IMR-90 (cell line): ENCODE results near the gene FGF2. TPM values are rescaled to one million over a fixed set of nuclear protein-coding genes. Genes with fewer than 3 reads are reported as not detected.

ENCODE experiments used
- ATAC-seq: fragments of 200-7000 bp; cut with Tn5 transposase; 2 replicates; pipeline ENCODE4 v1.9.1; 2020; ENCODE audit warnings: low read depth, mild to moderate bottlenecking, moderate library complexity
- BruUV-seq: library from RNA; stranded (reverse); fragments of 400-500 nt; replicated peaks from 2 replicates; lab custom pipeline; 2021; lab: Mats Ljungman, UMichigan
- CTCF ChIA-PET: fragments of 300-600 bp; formaldehyde crosslinking; extraction: SDS; loops from one replicate; lab custom pipeline; 2021; ENCODE audit warnings: antibody characterized with exemption; lab: Yijun Ruan, JAX
- POLR2A ChIA-PET: fragments of 300-600 bp; sonication (Branson Sonifier 250); formaldehyde crosslinking; loops from one replicate; lab custom pipeline; 2022; ENCODE audit warnings: antibody characterized with exemption; ENCODE audit not compliant: unreplicated experiment; lab: Charles Lee
- DNase-seq: peaks from one replicate; pipeline ENCODE4 v3.0.0; 2013
- H2AFZ ChIP-seq: replicated peaks from 2 replicates; pipeline ENCODE3; 2013; ENCODE audit warnings: low read length, mild to moderate bottlenecking; ENCODE audit not compliant: poor library complexity
- H2AK5ac ChIP-seq: 2 replicates; pipeline ENCODE4 v1.6.1; 2013; ENCODE audit warnings: low read depth, low read length, inconsistent platforms
- H2AK9ac ChIP-seq: replicated peaks from 2 replicates; pipeline ENCODE3; 2013; ENCODE audit warnings: mild to moderate bottlenecking, low read depth, low read length, moderate library complexity; ENCODE audit not compliant: poor library complexity
- H2BK120ac ChIP-seq: 2 replicates; pipeline ENCODE4 v1.6.1; 2013; ENCODE audit warnings: low read depth, low read length, inconsistent platforms
- H2BK15ac ChIP-seq: 3 replicates; pipeline ENCODE4 v1.6.1; 2013; ENCODE audit warnings: low read depth, low read length, inconsistent platforms
- H2BK20ac ChIP-seq: 2 replicates; pipeline ENCODE4 v1.6.1; 2013; ENCODE audit warnings: low read depth, mild to moderate bottlenecking, inconsistent platforms, low read length, moderate library complexity
- H2BK5ac ChIP-seq: 2 replicates; pipeline ENCODE4 v1.6.1; 2013; ENCODE audit warnings: mild to moderate bottlenecking, low read depth, low read length, inconsistent platforms; ENCODE audit not compliant: poor library complexity, severe bottlenecking
- H3K14ac ChIP-seq: replicated peaks from 2 replicates; pipeline ENCODE4 v1.6.1; 2013; ENCODE audit warnings: low read depth, low read length, inconsistent platforms
- H3K18ac ChIP-seq: 2 replicates; pipeline ENCODE4 v1.6.1; 2013; ENCODE audit warnings: low read depth, low read length, control low read depth
- H3K23ac ChIP-seq: 2 replicates; pipeline ENCODE4 v1.6.1; 2013; ENCODE audit warnings: low read depth, low read length, inconsistent platforms
- H3K27ac ChIP-seq: 2 replicates; pipeline ENCODE4 v1.5.1; 2013; ENCODE audit warnings: mild to moderate bottlenecking, control low read depth, low read length; ENCODE audit not compliant: insufficient read depth
- H3K27me3 ChIP-seq: 2 replicates; pipeline ENCODE4 v1.6.1; 2013; ENCODE audit warnings: low read length; ENCODE audit not compliant: control insufficient read depth, insufficient read depth
- H3K36me3 ChIP-seq: 2 replicates; pipeline ENCODE4 v1.6.1; 2013; ENCODE audit warnings: low read length, mixed read lengths; ENCODE audit not compliant: control insufficient read depth, insufficient read depth
- H3K4ac ChIP-seq: 2 replicates; pipeline ENCODE4 v1.6.1; 2013; ENCODE audit warnings: low read depth, low read length, inconsistent platforms
- H3K4me1 ChIP-seq: 2 replicates; pipeline ENCODE4 v1.6.1; 2013; ENCODE audit warnings: low read length, mixed read lengths; ENCODE audit not compliant: control insufficient read depth, insufficient read depth
- H3K4me2 ChIP-seq: 2 replicates; pipeline ENCODE4 v1.6.1; 2013; ENCODE audit warnings: low read depth, mild to moderate bottlenecking, control low read depth, low read length, moderate library complexity
- H3K4me3 ChIP-seq: 2 replicates; pipeline ENCODE4 v1.5.1; 2013; ENCODE audit warnings: low read depth, mild to moderate bottlenecking, control low read depth, low read length, moderate library complexity; ENCODE audit not compliant: insufficient read depth
- H3K56ac ChIP-seq: 2 replicates; pipeline ENCODE4 v1.6.1; 2013; ENCODE audit warnings: low read length, inconsistent platforms; ENCODE audit not compliant: insufficient read depth; ENCODE audit errors: extremely low read depth
- H3K79me1 ChIP-seq, 2 experiments: 2 replicates each; pipeline ENCODE4 v1.6.1; 2013; ENCODE audit warnings: low read length in 2 of 2, inconsistent platforms in 1 of 2, low read depth in 1 of 2
- H3K9ac ChIP-seq: 2 replicates; pipeline ENCODE4 v1.6.1; 2013; ENCODE audit warnings: low read depth, low read length, control low read depth
- H3K9me1 ChIP-seq: 2 replicates; pipeline ENCODE4 v1.6.1; 2013; ENCODE audit warnings: low read length, inconsistent platforms; ENCODE audit not compliant: insufficient read depth
- H3K9me3 ChIP-seq: 2 replicates; pipeline ENCODE4 v1.6.1; 2013; ENCODE audit warnings: low read length; ENCODE audit not compliant: control insufficient read depth, insufficient read depth
- H4K20me1 ChIP-seq: 2 replicates; pipeline ENCODE4 v1.6.1; 2013; ENCODE audit warnings: low read length, inconsistent platforms; ENCODE audit not compliant: insufficient read depth
- H4K5ac ChIP-seq: 2 replicates; pipeline ENCODE4 v1.6.1; 2013; ENCODE audit warnings: mild to moderate bottlenecking, low read depth, low read length, control low read depth
- H4K8ac ChIP-seq, 2 experiments: 2 replicates each; pipeline ENCODE4 v1.6.1; 2013; ENCODE audit warnings: low read depth in 2 of 2, low read length in 2 of 2, control low read depth in 1 of 2, inconsistent platforms in 1 of 2
- H4K91ac ChIP-seq: 2 replicates; pipeline ENCODE4 v1.6.1; 2013; ENCODE audit warnings: low read depth, low read length, inconsistent platforms; ENCODE audit not compliant: insufficient read depth
- CEBPB ChIP-seq: IDR thresholded peaks from 2 replicates; pipeline ENCODE4 v1.6.1; 2012; ENCODE audit warnings: low read depth, low read length, improper control_type of control experiment
- FOS ChIP-seq: fragments of 150-350 bp; IDR thresholded peaks from 2 replicates; pipeline ENCODE4 v1.6.1; 2016; ENCODE audit warnings: low read depth, low read length
- MAZ ChIP-seq: IDR thresholded peaks from 2 replicates; pipeline ENCODE4 v1.6.1; 2012; ENCODE audit warnings: low read depth, mild to moderate bottlenecking, low read length, improper control_type of control experiment, moderate library complexity, borderline replicate concordance
- RAD21 ChIP-seq: IDR thresholded peaks from 2 replicates; pipeline ENCODE4 v1.6.1; 2012; ENCODE audit warnings: low read length, improper control_type of control experiment
- RCOR1 ChIP-seq: IDR thresholded peaks from 2 replicates; pipeline ENCODE4 v1.6.1; 2012; ENCODE audit warnings: mild to moderate bottlenecking, low read length, improper control_type of control experiment; ENCODE audit not compliant: insufficient replicate concordance
- USF2 ChIP-seq: fragments of 150-350 bp; IDR thresholded peaks from 2 replicates; pipeline ENCODE4 v1.6.1; 2017; ENCODE audit warnings: mild to moderate bottlenecking, antibody characterized with exemption, low read length, low read depth
- WGBS, 2 experiments: methylation state at CpG; one replicate each; pipeline versions ENCODE4 v1.1.5 to v1.1.7; 2013; ENCODE audit warnings: missing lambda C conversion rate in 2 of 2; ENCODE audit not compliant: insufficient read length in 1 of 2; ENCODE audit errors: extremely low coverage in 2 of 2; 5-methylcytosine and 5-hydroxymethylcytosine counted together
- dilution Hi-C: fragments of 300-500 bp; cut with HindIII; formaldehyde crosslinking; loops from one replicate; pipeline ENCODE4 v1.14.3; 2018; ENCODE audit warnings: low sequenced_read_pairs; ENCODE audit not compliant: unreplicated experiment
- in situ Hi-C: fragments of 300-500 bp; cut with MboI; formaldehyde crosslinking; loops from 3 replicates; pipeline ENCODE4 v1.14.3; 2019; ENCODE audit warnings: low sequenced_read_pairs, inconsistent platforms, mixed read lengths
- intact Hi-C: fragments of 100-400 bp; cut with micrococcal nuclease; formaldehyde crosslinking; loops from 2 replicates; pipeline ENCODE4 v1.10.0; 2022
- polyA plus RNA-seq, 3 experiments: library from polyadenylated mRNA; depleted of rRNA; stranded (reverse); fragments of >200 nt; gene quantifications; 2 replicates each; pipeline ENCODE4 v1.2.3, GENCODE V29; 2012; ENCODE audit warnings: low replicate concordance in 1 of 3
- total RNA-seq: library from RNA; depleted of rRNA; stranded (reverse); fragments of >200 nt; gene quantifications from 2 replicates; pipeline ENCODE4 v1.2.3, GENCODE V29; 2012

Gene FGF2
- total and polyA plus RNA-seq, 2 of the 4 experiments (the other 2 are of a cell fraction): 12.9 to 27.1 TPM

GRCh38 chr4:122911588-122911987 is 85.0 kb downstream of the FGF2 start:
- H3K23ac ChIP-seq: no peak overlapping the region
- dilution Hi-C loops: loop anchor here (25.0 kb wide), 2 partner anchors 149 to 299 kb away; partner anchors contain the start of gene IL21
- H3K9ac ChIP-seq: no peak overlapping the region
- POLR2A ChIA-PET: no interaction called here
- H3K9me1 ChIP-seq: peaks cover 5% of the 10 kb centered on the region; the same call in 1 of the 2 replicates
- WGBS, 2 experiments: no CpG with 5 or more reads among the region's 1 CpG
- CTCF ChIA-PET: no interaction called here
- intact Hi-C loops: loop anchor here (5.0 kb wide), 1 partner anchor 309 kb away; no protein-coding TSS in a partner anchor
- H2AFZ ChIP-seq: no peak overlapping the region
- in situ Hi-C loops: loop anchor here (25.0 kb wide), 1 partner anchor 599 kb away; no protein-coding TSS in a partner anchor
- no peak overlapping the region for H2AK5ac ChIP-seq
- no peak overlapping the region for H3K56ac ChIP-seq
- no peak overlapping the region for H3K4me3 ChIP-seq
- no TSS peak for BruUV-seq
- no peak overlapping the region for H3K14ac ChIP-seq
- H4K91ac ChIP-seq: no peak overlapping the region
- no peak overlapping the region for H3K4me2 ChIP-seq
- H3K4me1 ChIP-seq: peaks cover 8% of the 10 kb centered on the region
- ATAC-seq (no peak), DNase-seq (no peak)
- no peak overlapping the region for H2BK15ac ChIP-seq
- H2BK120ac ChIP-seq: no peak overlapping the region
- peaks cover 4 to 6% of the 10 kb centered on the region in 2 experiments; a peak in 2 of 4 replicates for H3K79me1 ChIP-seq
- no peaks in the 10 kb centered on the region; the same call in 1 of the 2 replicates for H3K36me3 ChIP-seq
- H3K9me3 ChIP-seq: no peaks in the 10 kb centered on the region
- H2BK5ac ChIP-seq: no peak overlapping the region
- H2AK9ac ChIP-seq: no peak overlapping the region
- H3K27me3 ChIP-seq: no peaks in the 10 kb centered on the region
- no peak overlapping the region for H4K5ac ChIP-seq
- H4K8ac ChIP-seq: no peak overlapping the region
- H3K27ac ChIP-seq: no peak overlapping the region
- H3K4ac ChIP-seq: no peak overlapping the region
- H3K18ac ChIP-seq: no peak overlapping the region; the same call in 1 of the 2 replicates
- H4K20me1 ChIP-seq: no peaks in the 10 kb centered on the region
- H2BK20ac ChIP-seq: no peak overlapping the region
- no peak for TF ChIP-seq MAZ
- no peak for TF ChIP-seq RCOR1
- TF ChIP-seq CEBPB: no peak
- TF ChIP-seq USF2: no peak
- no peak for TF ChIP-seq FOS
- no peak for TF ChIP-seq RAD21
